Mesenteric fat pad (tissue), 1 donor: ENCODE results near the gene ALMS1. TPM values are rescaled to one million over a fixed set of nuclear protein-coding genes. Genes with fewer than 3 reads are reported as not detected.
"Not testable (repeated sequence)": the region's sequence is repeated elsewhere in the genome, so short reads cannot be mapped to it uniquely, and the experiment has no call there.

ENCODE experiments used
- DNase-seq: peaks from one replicate; pipeline ENCODE4 v3.0.0-alpha.2; 2020; ENCODE audit warnings: low spot score
- total RNA-seq: library from RNA; stranded (reverse); fragmentation: NEBNext Ultra II Directional; extraction: Animal tissue kit (Norgen Biotek cat#: 25700); gene quantifications from one replicate; pipeline ENCODE4 v1.2.1, GENCODE V29; 2021
- donor health status: DM: yes; HTN: yes; CAD: no.

ALMS1 gene
- total RNA-seq, 1 donor from 2014 or later: 12.2 TPM

DNA sequence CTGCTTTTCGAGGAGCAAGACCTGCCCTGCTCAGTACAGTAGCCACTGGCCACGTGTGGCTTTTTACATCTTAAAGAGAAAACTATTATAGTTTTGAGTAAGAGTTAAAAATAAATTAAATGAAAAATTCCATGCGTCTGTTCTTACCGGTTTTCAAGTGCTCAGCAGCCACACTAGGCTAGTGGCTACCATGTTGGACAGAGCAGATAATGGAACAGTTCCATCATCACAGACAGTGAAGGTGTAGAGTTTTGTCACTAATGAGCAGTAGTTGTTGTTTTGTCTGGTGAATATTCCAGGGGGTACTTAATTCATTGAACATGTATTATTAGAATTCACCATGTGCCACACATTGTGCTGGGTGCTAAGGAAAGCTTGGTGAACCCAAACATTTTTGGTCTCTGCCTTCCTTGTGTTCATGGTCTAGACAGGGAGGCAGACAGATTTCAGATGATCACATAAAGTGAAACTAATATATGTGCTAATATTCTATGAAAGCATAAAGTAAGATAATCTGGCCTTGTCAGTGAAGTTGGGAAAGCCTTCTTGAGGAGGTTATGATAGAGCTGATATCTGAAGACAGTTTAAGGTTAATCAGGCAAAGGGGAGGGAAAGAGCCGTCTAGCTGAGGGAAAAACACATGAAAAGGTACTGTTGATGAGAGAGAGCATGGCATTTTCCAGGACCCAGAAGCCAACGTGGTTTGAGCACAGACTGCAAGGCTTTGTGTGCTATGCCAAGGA, 1.4 kb downstream of the ALMS1 start:
- no peak for DNase-seq

DNA sequence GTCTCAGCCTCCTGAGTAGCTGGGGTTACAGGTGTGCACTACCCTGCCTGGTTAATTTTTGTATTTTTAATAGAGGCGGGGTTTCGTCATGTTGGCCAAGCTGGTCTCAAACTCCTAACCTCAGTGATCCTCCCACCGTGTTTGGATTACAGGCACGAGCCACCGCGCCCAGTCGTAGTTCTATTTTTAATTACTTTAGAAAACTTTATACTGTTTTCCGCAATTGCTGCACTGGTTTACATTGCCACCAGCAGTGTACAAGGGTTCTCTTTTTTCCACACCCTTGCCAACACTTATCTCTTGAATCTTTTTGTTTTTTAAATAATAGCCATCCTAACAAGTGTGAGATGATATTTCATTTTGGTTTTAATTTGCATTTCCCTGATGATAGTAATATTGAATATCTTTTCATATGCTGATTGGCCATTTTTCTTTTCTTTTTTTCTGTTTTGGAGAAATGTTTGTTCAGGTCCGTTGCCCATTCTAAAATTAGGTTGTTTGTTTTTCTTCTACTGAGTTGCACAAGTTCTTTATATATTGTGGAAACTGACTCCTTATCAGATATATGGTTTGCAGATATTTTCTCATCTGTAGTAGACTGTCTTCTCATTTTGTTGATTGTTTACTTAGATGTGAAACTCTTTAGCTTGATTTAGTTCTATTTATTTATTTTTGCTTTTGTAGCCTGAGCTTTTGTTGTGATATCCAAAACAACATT, 16.9 kb downstream of the ALMS1 start:
- no peak for DNase-seq

DNA sequence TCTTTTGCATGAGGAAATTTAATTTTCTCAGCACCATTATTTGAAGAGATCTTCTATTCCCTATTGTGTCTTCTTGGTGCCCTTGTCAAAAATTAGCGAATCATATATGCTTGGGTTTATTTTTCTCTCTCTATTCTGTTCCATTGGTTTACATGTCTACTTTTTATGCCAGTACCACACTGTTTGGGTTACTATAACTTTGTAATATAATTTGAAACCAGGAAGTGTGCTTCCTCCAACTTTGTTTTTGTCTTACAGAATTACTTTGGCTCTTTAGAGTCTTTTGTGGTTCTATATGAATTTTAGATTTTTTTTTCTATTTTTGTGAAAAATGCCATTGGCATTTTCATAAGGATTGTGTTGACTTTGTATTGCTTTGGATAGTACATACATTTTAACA, 17.6 kb downstream of the ALMS1 start:
- DNase-seq: no peak

DNA sequence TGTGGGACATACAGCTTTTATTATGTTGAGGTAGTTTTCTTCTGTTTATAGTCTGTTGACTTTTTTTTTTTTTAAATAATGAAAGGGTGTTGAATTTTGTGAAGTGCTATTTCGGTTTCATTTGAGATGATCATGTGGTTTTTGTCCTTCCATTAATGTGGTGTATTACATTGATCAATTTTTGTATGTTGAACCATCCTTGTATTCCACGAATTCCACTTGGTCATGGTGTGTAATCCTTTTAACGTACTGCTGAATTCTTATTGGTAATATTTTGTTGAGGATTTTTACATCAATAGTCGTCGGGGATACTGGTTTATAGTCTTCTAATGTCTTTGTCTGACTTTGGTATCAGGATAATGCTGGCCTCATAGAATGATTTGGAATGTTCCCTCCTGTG, 18.8 kb downstream of the ALMS1 start:
- no peak for DNase-seq

DNA sequence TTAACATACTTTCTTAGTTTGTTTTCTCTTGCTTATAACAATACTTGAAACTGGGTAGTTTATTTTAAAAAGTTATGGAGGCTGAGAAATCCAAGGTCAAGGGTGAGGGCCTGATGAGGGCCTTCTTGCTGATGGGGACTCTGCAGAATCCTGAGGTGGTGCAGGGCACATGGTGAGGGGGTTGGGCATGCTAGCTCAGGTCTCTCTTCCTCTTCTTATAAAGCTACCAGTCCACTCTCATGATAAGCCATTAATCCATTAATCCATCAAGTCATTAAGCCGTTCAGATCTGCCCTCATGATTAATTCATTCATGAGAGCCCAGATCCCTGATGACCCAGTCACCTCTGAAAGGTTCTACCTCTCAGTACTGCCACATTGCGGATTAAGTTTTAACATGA, 21.4 kb downstream of the ALMS1 start:
- DNase-seq: no peak

DNA sequence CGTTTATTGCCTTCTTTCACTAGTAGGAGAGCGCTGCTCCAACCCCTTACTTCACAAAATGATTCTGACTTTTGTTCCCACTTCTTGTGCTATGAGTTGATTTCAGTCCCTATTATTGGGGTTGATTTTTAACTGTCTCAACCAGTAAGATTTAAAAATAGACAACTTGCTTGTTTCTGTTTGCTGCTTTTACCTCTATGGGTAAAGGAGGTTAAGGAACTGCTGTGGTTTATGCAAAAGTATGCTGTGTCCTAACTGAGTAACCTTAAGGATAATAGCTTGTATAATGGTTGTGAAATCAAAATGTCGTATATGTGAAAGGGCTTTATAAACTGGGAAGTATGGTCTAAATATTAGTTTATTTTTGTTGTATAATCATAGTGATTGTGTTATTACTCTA, 22.6 kb downstream of the ALMS1 start:
- DNase-seq: no peak

DNA sequence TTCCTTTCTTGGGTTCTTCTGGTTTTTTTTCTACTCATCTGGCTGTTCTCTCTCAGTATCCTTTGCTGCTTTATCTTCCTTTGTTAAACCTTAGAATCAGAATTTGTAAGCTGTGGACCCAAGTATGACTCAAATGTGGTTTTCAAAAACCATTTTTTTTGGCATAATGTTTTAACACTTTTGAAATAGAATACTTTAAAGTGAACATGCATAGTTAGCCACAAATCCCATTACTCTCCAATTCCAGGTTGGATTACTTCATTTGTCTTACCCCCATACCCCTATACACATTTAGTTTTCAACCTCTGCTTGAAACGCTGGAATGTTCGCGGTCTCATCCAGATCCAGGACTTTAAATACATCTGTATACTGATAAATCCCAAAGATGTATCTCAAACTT, 29.1 kb downstream of the ALMS1 start:
- DNase-seq: no peak

DNA sequence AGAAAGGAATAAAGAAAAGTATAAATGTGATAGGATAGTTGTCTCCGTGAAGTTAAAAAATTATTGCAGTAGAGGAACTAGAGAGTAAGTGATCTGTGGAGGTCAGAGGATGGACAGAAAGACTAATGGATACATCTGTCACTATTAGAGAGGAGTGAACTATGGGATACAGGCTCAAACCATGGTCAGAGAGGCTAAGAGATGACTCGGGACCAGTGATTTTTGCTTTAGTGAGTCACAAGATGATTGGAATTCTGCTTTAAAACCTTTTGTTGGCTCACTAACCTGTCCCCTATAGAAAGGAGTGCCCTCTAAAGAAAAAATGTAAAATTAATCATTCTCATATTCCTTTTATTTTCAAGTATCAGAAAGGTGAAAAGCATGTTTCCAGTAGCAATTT, 30.3 kb downstream of the ALMS1 start:
- no peak for DNase-seq

DNA sequence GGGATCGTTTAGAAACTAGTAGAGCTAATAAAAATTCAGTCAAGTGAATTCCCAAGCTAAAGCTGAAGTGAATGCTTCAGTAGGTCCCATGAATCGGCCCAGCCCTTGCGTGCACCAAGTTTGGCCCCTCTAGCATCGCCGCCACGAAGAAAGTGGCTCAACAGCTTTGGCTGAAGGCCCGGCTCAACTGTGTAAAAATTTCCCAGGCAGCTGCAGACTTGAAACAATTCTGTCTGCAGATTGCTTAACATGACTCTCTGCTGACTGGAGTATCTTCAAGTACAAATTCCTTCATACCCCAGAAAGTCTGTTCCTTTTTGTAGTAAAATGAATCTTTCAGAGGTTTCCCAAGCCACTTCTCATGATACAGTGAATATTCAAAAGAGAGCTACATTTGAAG, 32.7 kb downstream of the ALMS1 start:
- DNase-seq: no peak

DNA sequence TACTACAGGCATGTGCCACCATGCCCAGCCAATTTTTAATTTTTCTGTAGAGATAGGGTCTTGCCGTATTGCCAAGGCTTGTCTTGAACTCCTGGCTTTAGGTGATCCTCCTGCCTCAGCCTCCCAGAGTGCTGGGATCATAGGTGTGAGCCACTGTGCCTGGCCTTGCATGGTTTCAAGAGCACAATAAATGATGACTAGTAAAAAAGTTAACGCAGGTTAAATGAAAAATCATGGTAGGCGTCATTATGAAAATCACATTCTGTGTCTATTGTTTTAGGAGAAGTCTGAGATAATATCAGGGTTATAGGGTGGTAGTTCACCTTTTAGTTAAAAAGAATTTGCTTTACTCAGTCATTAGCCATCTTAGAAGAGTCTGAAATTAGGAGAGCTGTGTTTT, 38.3 kb downstream of the ALMS1 start:
- DNase-seq: no peak

DNA sequence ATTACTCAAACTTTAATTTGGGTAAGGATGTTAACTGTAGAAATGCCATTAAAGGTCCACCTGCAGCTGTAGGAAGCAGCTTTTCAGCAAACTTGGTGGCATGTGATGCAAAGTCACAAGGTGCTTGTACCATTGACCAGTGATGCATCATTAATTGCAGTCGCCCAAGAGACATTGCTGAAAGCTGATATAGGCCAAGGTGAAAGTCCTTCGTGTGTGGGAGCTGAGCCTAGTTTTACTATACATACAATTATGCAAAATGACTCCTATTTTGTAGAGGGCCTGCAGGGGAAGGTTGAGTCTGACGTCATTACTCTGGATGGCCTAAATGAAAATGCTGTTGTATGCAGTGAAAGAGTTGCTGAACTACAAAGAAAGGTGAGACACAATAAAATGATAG, 40.5 kb downstream of the ALMS1 start:
- no peak for DNase-seq

DNA sequence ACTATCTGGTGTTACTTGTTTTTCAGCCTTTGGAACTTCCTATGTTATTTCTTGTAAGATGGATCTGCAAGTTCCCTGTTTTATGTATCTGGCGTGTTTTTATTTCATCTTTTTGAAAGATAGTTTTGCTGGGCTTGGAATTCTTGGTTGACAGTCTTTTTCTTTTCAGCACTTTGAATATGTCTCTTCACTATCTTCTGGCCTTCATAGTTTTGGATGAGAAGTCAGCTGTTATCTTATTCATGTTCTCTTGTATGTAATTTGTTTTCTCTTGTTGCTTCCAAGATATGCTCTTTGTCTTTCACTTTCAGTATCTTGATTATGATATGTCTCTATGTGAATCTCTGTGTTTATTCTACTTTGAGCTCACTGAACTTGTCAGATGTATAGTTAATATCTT, 50.4 kb downstream of the ALMS1 start:
- no peak for DNase-seq

DNA sequence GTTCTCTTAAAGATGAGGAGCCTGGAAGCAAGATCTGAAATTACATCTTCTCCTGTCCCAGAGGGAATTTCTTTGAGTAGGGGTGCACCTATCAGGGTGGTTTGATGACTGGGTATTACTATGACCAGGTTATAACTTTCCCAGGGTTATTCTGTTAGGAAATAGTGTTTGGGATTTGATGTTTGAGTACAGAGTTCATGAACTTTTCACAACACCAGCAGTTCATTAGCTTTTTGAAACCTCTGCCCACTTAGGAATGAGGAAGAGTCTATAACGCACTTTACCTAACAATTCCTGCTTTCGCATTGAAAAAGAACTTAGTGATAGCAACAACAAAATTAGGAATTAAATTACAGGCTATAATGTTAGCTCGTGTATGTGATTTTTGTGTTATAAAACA, 58.6 kb downstream of the ALMS1 start:
- DNase-seq: no peak

DNA sequence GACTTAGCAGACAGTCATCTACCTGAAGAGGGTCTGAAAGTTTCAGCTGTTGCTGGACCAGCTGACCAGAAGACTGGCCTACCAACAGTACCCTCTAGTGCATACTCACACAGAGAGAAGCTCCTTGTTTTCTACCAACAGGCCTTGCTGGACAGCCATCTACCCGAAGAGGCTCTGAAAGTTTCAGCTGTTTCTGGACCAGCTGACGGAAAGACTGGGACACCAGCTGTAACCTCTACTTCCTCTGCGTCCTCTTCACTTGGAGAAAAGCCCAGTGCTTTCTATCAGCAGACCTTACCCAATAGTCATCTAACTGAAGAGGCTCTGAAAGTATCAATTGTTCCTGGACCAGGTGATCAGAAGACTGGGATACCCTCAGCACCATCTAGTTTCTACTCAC, 63.2 kb downstream of the ALMS1 start:
- no peak for DNase-seq

DNA sequence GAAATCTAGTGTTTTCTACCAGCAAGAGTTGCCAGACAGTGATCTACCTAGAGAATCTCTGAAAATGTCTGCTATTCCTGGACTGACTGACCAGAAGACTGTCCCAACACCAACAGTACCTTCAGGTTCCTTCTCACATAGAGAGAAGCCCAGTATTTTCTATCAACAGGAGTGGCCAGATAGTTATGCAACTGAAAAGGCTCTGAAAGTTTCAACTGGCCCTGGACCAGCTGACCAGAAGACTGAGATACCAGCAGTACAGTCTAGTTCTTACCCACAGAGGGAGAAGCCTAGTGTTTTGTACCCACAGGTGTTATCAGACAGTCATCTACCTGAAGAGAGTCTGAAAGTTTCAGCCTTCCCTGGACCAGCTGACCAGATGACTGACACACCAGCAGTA, 63.8 kb downstream of the ALMS1 start:
- DNase-seq: no peak

DNA sequence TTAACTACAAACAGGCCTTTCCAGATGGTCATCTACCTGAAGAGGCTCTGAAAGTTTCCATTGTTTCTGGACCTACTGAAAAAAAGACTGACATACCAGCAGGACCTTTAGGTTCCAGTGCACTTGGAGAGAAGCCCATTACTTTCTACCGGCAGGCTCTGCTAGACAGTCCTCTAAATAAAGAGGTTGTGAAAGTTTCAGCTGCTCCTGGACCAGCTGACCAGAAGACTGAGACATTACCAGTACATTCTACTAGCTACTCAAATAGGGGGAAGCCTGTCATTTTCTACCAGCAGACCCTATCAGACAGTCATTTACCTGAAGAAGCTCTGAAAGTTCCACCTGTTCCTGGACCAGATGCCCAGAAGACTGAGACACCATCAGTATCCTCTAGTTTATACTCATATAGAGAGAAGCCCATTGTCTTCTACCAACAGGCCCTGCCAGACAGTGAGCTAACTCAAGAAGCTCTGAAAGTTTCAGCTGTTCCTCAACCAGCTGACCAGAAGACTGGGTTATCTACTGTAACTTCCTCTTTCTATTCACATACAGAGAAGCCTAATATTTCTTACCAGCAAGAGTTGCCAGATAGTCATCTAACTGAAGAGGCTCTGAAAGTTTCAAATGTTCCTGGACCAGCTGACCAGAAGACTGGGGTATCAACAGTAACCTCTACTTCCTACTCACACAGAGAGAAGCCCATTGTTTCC, 65.8 kb downstream of the ALMS1 start:
- no peak for DNase-seq

DNA sequence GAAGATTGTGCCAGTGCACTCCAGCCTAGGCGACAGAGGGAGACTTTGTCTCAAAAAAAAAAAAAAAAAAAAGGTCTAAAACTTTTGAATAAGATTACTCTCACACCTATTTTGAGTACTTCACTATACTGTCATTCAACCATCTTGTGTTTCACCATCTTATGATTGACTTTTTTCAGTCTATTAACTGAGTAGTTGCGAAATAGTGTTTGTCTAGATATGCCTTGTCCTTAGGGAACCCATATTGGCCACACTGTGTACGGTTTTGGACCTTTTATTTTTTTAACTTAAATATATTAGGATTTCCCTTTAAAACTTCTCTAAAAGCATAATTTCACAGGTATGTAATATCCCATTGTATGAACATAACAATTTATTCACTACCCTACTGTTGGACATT, 72.3 kb downstream of the ALMS1 start:
- no peak for DNase-seq

DNA sequence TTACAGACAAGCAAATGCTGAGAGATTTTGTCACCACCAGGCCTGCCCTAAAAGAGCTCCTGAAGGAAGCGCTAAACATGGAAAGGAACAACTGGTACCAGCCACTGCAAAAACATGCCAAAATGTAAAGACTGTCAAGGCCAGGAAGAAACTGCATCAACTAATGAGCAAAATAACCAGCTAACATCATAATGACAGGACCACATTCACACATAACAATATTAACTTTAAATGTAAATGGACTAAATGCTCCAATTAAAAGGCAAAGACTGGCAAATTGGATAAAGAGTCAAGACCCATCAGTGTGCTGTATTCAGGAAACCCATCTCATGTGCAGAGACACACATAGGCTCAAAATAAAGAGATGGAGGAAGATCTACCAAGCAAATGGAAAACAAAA, 76.8 kb downstream of the ALMS1 start:
- not testable (repeated sequence) for DNase-seq

DNA sequence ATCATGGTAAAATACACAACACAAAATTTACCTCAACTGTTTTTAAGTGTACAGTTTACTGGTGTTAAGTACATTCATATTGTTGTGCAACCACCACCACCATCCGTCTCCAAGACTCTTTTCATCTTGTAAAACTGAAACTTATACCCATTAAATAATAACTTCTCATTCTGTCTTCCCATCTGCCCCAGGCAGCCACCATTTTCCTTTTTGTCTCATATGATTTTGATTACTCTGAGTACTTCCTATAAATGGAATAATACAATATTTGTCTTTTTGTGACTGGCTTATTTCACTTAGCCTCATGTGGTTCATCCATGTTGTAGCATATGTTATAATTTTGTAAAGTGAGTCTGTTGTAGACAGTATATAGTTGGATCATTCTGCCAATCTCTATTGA, 82.7 kb downstream of the ALMS1 start:
- DNase-seq: no peak

DNA sequence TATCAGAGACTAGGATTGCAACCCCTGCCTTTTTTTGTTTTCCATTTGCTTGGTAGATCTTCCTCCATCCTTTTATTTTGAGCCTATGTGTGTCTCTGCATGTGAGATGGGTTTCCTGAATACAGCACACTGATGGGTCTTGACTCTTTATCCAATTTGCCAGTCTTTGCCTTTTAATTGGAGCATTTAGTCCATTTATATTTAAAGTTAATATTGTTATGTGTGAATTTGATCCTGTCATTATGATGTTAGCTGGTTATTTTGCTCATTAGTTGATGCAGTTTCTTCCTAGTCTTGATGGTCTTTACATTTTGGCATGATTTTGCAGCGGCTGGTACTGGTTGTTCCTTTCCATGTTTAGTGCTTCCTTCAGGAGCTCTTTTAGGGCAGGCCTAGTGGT, 98.2 kb downstream of the ALMS1 start:
- not testable (repeated sequence) for DNase-seq

DNA sequence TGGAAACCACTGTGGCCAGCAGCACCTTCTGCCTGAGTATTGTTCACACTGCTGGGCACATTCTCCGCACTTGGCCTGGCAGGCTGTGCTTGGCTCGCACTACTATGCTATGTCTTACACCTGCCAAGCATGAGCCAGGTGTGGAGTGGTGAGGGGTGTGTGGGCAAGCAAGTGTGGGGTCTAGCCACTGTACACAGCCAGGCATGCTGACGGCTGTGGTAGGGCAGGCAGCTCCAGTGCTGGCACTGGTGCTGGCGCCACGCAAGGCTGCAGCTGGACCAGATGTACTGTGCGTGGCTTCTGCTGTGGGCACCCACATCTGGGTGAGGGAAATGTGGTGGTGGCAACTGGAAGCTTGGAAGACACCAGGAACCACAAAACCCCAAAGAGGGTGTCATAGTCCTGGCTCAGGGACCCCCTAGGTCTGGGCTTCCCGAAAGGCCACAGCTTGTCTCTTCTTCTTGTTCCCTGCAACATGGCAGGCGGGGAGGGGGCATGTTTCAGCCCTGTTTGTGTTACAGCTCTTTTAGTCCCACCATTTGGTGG, 101.5 kb downstream of the ALMS1 start:
- no peak for DNase-seq

DNA sequence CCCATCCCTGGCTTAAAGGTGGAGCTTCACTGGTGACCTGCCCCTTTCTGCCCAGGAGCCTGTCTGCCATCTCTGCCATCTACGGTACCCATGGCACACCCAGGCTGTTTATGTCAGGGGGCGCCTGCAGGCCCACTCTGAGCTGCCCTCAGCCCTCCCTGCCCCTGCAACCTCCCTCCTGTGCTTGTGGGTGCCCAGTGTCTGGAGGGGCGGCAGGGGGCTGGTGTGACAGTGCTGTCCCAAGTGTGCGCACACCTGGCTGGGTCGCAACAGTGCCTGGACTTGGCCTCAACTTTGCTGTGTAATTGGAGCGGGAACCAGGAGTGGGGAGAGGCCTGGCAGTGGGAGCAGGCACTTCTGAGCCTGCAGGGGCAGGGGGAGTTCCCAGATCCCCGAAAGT, 102.4 kb downstream of the ALMS1 start:
- DNase-seq: no peak
